NCI-H748 (cell line): ENCODE results near the gene LUC7L.
"Not testable (repeated sequence)": the region's sequence is repeated elsewhere in the genome, so short reads cannot be mapped to it uniquely, and the experiment has no call there.

ENCODE experiments used
- DNase-seq: peaks from one replicate; lab custom pipeline; 2025; ENCODE audit not compliant: unreplicated experiment; lab: John Stamatoyannopoulos, UW

LUC7L gene

GRCh38 chr16:228852-229730, at the start of gene LUC7L:
TSS of gene LUC7L (minus strand) at chr16:229449. CDS start at chr16:229339, 110 bp downstream.
- DNase-seq = peak; percentile 90

- peak; percentile 61 for DNase-seq
Measured at GRCh38 chr16:278863-279366, 49.7 kb upstream of the LUC7L start.

- no peak for DNase-seq
Measured at GRCh38 chr16:276426-277077, 47.3 kb upstream of the LUC7L start.

GRCh38 chr16:275786-276232, 46.6 kb upstream of the LUC7L start, which contains the start of gene RGS11:
TSS of gene RGS11 (minus strand) at chr16:275944. CDS start at chr16:275911, 33 bp downstream.
- no peak for DNase-seq

- DNase-seq = peak; percentile 22
Measured at GRCh38 chr16:275041-275641, 45.9 kb upstream of the LUC7L start.

GRCh38 chr16:273547-274421, 44.5 kb upstream of the LUC7L start:
- DNase-seq = peak; percentile 11

GRCh38 chr16:272633-273546, 43.6 kb upstream of the LUC7L start:
- DNase-seq = no peak

- DNase-seq = no peak
Measured at GRCh38 chr16:270381-271255, 41.4 kb upstream of the LUC7L start.

GRCh38 chr16:269061-269796, 40.0 kb upstream of the LUC7L start:
- no peak for DNase-seq

- DNase-seq = no peak
Measured at GRCh38 chr16:268141-269053, 39.1 kb upstream of the LUC7L start.

GRCh38 chr16:267562-267961, 38.3 kb upstream of the LUC7L start:
- DNase-seq = not testable (repeated sequence)

GRCh38 chr16:266258-267164, 37.3 kb upstream of the LUC7L start:
- no peak for DNase-seq

GRCh38 chr16:265711-266110, 36.5 kb upstream of the LUC7L start:
- DNase-seq = no peak

- no peak for DNase-seq
Measured at GRCh38 chr16:265002-265529, 35.8 kb upstream of the LUC7L start.

- DNase-seq = no peak
Measured at GRCh38 chr16:264440-264951, 35.2 kb upstream of the LUC7L start.
